HCT116 (cell line): ENCODE data around the gene SIK3. TPM values are rescaled to one million over a fixed set of nuclear protein-coding genes. Genes with fewer than 3 reads are reported as not detected.

Experiments used
- ATAC-seq: fragments of 200-7000 bp; cut with Tn5 transposase; 2 replicates; pipeline ENCODE4 v1.9.1; 2020; ENCODE audit warnings: mild to moderate bottlenecking, moderate library complexity
- BruUV-seq: library from RNA; stranded (reverse); fragments of 400-500 nt; replicated peaks from 2 replicates; lab custom pipeline; 2021; lab: Mats Ljungman, UMichigan
- CTCF ChIA-PET: fragments of 300-600 bp; sonication (Branson Sonifier 250); formaldehyde crosslinking; loops from one replicate; lab custom pipeline; 2021; ENCODE audit warnings: antibody characterized with exemption; lab: Charles Lee
- POLR2A ChIA-PET: fragments of 300-600, 350-600 bp; sonication (Branson Sonifier 250); formaldehyde crosslinking; loops from one replicate; lab custom pipeline; 2021; ENCODE audit warnings: antibody characterized with exemption; lab: Charles Lee
- RAD21 ChIA-PET, 2 experiments: fragments of 300-600 bp; sonication (Branson Sonifier 250); formaldehyde crosslinking; loops; one replicate each; lab custom pipeline; 2023; ENCODE audit warnings: low total read pairs in 2 of 2; ENCODE audit not compliant: uncharacterized antibody in 2 of 2, unreplicated experiment in 2 of 2, low non-redundant PET in 1 of 2; lab: Charles Lee
- DNase-seq: peaks from one replicate; pipeline ENCODE4 v3.0.0-alpha.2; 2010; ENCODE audit warnings: low read depth, low spot score
- H2AFZ ChIP-seq: fragments of 200-600 bp; shearing (Covaris generic), sonication (generic); 2 replicates; pipeline ENCODE4 v1.6.1; 2017; ENCODE audit warnings: low read depth, mixed run types, mixed read lengths, antibody characterized with exemption, low read length; ENCODE audit not compliant: poor library complexity, severe bottlenecking
- H3K27ac ChIP-seq: 2 replicates; pipeline ENCODE4 v1.5.1; 2012; ENCODE audit warnings: low read depth, low read length
- H3K27me3 ChIP-seq: fragments of 200-600 bp; sonication (generic); 2 replicates; pipeline ENCODE4 v1.6.1; 2016; ENCODE audit warnings: mixed run types, low read length, mixed read lengths; ENCODE audit not compliant: insufficient read depth
- H3K36me3 ChIP-seq, 2 experiments: fragments of 200-500 bp in 1 of 2; fragments of 200-600 bp in 1 of 2; sonication (Bioruptor generic) in 1 of 2; sonication (generic) in 1 of 2; 2 replicates each; pipeline versions ENCODE4 v1.5.1 to v1.6.1; 2014 to 2016; ENCODE audit warnings: low read length in 2 of 2, inconsistent platforms in 1 of 2, mixed read lengths in 1 of 2, mixed run types in 1 of 2; ENCODE audit not compliant: insufficient read depth in 2 of 2, control insufficient read depth in 1 of 2
- H3K4me1 ChIP-seq, 2 experiments: fragments of 200-600 bp in 1 of 2; sonication (generic) in 1 of 2; 2 replicates each; pipeline versions ENCODE4 v1.5.1 to v1.6.1; 2012 to 2017; ENCODE audit warnings: low read length in 2 of 2, inconsistent platforms in 1 of 2, mild to moderate bottlenecking in 1 of 2, mixed read lengths in 1 of 2, mixed run types in 1 of 2, moderate library complexity in 1 of 2; ENCODE audit not compliant: insufficient read depth in 2 of 2, control insufficient read depth in 1 of 2
- H3K4me2 ChIP-seq: fragments of 200-600 bp; sonication (generic); 2 replicates; pipeline ENCODE4 v1.6.1; 2017; ENCODE audit warnings: mixed run types, low read length, mixed read lengths
- H3K4me3 ChIP-seq, 2 experiments: fragments of 200-600 bp in 1 of 2; sonication (generic) in 1 of 2; replicated peaks in 1 of 2; 2 replicates each; pipeline ENCODE4 v1.5.1; 2011 to 2016; ENCODE audit warnings: low read length in 2 of 2, control low read depth in 1 of 2, low read depth in 1 of 2, mild to moderate bottlenecking in 1 of 2, mixed read lengths in 1 of 2, mixed run types in 1 of 2
- H3K79me2 ChIP-seq: fragments of 200-600 bp; sonication (generic); 2 replicates; pipeline ENCODE4 v1.6.1; 2017; ENCODE audit warnings: mild to moderate bottlenecking, mixed run types, low read length, moderate library complexity, mixed read lengths; ENCODE audit not compliant: insufficient read depth
- H3K9ac ChIP-seq: fragments of 200-600 bp; sonication (generic); 2 replicates; pipeline ENCODE4 v1.6.1; 2016; ENCODE audit warnings: low read length, mixed read lengths
- H3K9me2 ChIP-seq: fragments of 200-600 bp; sonication (generic), shearing (Covaris generic); 2 replicates; pipeline ENCODE4 v1.6.1; 2017; ENCODE audit warnings: mixed run types, mild to moderate bottlenecking, moderate library complexity; ENCODE audit not compliant: insufficient read depth
- H3K9me3 ChIP-seq, 2 experiments: fragments of 200-500 bp in 1 of 2; fragments of 200-600 bp in 1 of 2; sonication (Bioruptor generic) in 1 of 2; sonication (generic) in 1 of 2; 2 replicates each; pipeline ENCODE4 v1.6.1; 2014 to 2017; ENCODE audit warnings: low read length in 2 of 2, mixed read lengths in 2 of 2, inconsistent platforms in 1 of 2, low read depth in 1 of 2, mild to moderate bottlenecking in 1 of 2, mixed run types in 1 of 2, moderate library complexity in 1 of 2; ENCODE audit not compliant: control insufficient read depth in 1 of 2, insufficient read depth in 1 of 2
- H4K20me1 ChIP-seq: fragments of 200-600 bp; sonication (generic), shearing (Covaris generic); 2 replicates; pipeline ENCODE4 v1.6.1; 2017; ENCODE audit warnings: mixed run types, mild to moderate bottlenecking, moderate library complexity; ENCODE audit not compliant: insufficient read depth
- EGR1 ChIP-seq: IDR thresholded peaks from 2 replicates; pipeline ENCODE4 v1.6.1; 2012; ENCODE audit warnings: low read depth
- EZH2 ChIP-seq: fragments of 200-600 bp; sonication (generic); IDR thresholded peaks from 2 replicates; pipeline ENCODE4 v1.6.1; 2017; ENCODE audit warnings: antibody characterized with exemption, mixed run types
- POLR2AphosphoS5 ChIP-seq: IDR thresholded peaks from 2 replicates; pipeline ENCODE4 v1.6.1; 2011; ENCODE audit warnings: mild to moderate bottlenecking, low read depth, low read length, moderate library complexity
- SIN3A ChIP-seq: IDR thresholded peaks from 2 replicates; pipeline ENCODE4 v1.6.1; 2012; ENCODE audit warnings: low read depth
- ZNF274 ChIP-seq: fragments of 200-500 bp; sonication (Bioruptor generic); IDR thresholded peaks from 2 replicates; pipeline ENCODE4 v1.6.1; 2014; ENCODE audit warnings: mild to moderate bottlenecking, low read depth, low read length, inconsistent platforms
- intact Hi-C: fragments of 100-400 bp; cut with micrococcal nuclease; formaldehyde crosslinking; loops from 2 replicates; pipeline ENCODE4 v1.10.0; 2022
- total RNA-seq: library from RNA; stranded (reverse); gene quantifications from one replicate; pipeline ENCODE4 v1.2.1, GENCODE V29; 2021; ENCODE audit not compliant: unreplicated experiment
- TF ChIP-seq, protein P1 (sequence below): IDR thresholded peaks from 2 replicates; pipeline ENCODE4 v1.6.1; 2012; ENCODE audit warnings: low read depth
- TF ChIP-seq, protein P2 (sequence below): IDR thresholded peaks from 2 replicates; pipeline ENCODE4 v1.6.1; 2012

Gene SIK3
- total RNA-seq, 1 experiment from 2014 or later: 21.0 TPM

DNA sequence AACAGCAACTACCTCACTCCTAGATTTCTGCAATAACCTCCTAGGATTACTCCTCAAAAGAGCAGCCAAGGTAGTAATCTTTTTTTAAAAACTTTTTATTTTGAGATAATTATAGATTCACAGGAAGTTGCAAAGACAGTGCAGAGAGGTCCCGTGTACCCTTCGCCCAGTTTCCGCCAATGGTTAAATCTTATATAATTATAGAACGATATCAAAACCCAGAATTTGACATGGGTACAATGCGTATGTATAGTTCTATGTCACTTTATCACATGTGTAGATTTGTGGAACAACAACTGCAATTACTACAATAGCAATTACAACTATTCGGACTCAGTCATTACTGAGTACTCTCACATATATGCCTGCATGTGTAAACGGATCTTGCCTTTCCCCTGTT, 166.0 kb downstream of the SIK3 start:
- H3K4me2 ChIP-seq: no peak overlapping the region
- peaks cover 0 to 10% of the 10 kb centered on the region in 2 experiments; a peak in 2 of 4 replicates for H3K4me1 ChIP-seq
- ATAC-seq: no peak
- no TSS peak for BruUV-seq
- ChIA-PET CTCF (no interaction called here), POLR2A (no interaction called here), RAD21 (no interaction called here)
- intact Hi-C loops: no loop called here
- no peak for TF ChIP-seq SIN3A
- TF ChIP-seq POLR2AphosphoS5: no peak
- TF ChIP-seq, protein P1, sequence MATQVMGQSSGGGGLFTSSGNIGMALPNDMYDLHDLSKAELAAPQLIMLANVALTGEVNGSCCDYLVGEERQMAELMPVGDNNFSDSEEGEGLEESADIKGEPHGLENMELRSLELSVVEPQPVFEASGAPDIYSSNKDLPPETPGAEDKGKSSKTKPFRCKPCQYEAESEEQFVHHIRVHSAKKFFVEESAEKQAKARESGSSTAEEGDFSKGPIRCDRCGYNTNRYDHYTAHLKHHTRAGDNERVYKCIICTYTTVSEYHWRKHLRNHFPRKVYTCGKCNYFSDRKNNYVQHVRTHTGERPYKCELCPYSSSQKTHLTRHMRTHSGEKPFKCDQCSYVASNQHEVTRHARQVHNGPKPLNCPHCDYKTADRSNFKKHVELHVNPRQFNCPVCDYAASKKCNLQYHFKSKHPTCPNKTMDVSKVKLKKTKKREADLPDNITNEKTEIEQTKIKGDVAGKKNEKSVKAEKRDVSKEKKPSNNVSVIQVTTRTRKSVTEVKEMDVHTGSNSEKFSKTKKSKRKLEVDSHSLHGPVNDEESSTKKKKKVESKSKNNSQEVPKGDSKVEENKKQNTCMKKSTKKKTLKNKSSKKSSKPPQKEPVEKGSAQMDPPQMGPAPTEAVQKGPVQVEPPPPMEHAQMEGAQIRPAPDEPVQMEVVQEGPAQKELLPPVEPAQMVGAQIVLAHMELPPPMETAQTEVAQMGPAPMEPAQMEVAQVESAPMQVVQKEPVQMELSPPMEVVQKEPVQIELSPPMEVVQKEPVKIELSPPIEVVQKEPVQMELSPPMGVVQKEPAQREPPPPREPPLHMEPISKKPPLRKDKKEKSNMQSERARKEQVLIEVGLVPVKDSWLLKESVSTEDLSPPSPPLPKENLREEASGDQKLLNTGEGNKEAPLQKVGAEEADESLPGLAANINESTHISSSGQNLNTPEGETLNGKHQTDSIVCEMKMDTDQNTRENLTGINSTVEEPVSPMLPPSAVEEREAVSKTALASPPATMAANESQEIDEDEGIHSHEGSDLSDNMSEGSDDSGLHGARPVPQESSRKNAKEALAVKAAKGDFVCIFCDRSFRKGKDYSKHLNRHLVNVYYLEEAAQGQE: no peak
- no peak for TF ChIP-seq EZH2
- no peak for TF ChIP-seq ZNF274
- TF ChIP-seq, protein P2, sequence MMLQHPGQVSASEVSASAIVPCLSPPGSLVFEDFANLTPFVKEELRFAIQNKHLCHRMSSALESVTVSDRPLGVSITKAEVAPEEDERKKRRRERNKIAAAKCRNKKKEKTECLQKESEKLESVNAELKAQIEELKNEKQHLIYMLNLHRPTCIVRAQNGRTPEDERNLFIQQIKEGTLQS: no peak
- no peak for TF ChIP-seq EGR1
- H3K9me2 ChIP-seq: no peaks in the 10 kb centered on the region
- no peak for DNase-seq
- no peak overlapping the region for H2AFZ ChIP-seq
- no peak overlapping the region for H3K27ac ChIP-seq
- H3K9me3 ChIP-seq: no peaks in the 10 kb centered on the region
- 0 out of 4 replicates have a peak, but pooled peaks cover 0 to under 1% of the 10 kb centered on the region in 2 experiments for H3K36me3 ChIP-seq
- H3K79me2 ChIP-seq: no peaks in the 10 kb centered on the region; the same call in 1 of the 2 replicates
- no peak overlapping the region for H3K4me3 ChIP-seq
- H3K27me3 ChIP-seq: no peaks in the 10 kb centered on the region
- no peaks in the 10 kb centered on the region for H4K20me1 ChIP-seq
- no peak overlapping the region for H3K9ac ChIP-seq
